DOHH2 (cell line): ENCODE measurements around the gene GALNT9.

Experiments used
- H3F3A ChIP-seq: fragments of 200-600 bp; sonication (generic), shearing (Covaris generic); 2 replicates; pipeline ENCODE4 v1.6.0; 2016; ENCODE audit warnings: antibody characterized with exemption, mild to moderate bottlenecking; ENCODE audit not compliant: control insufficient read depth, insufficient read depth
- H3K27ac ChIP-seq: fragments of 200-600 bp; sonication (generic); 2 replicates; pipeline ENCODE4 v1.5.1; 2014; ENCODE audit warnings: low read depth, mild to moderate bottlenecking, low read length, moderate library complexity
- H3K27me3 ChIP-seq: fragments of 200-600 bp; sonication (generic); 2 replicates; pipeline ENCODE4 v1.6.1; 2014; ENCODE audit warnings: mild to moderate bottlenecking, low read length, mixed read lengths; ENCODE audit not compliant: control insufficient read depth
- H3K36me3 ChIP-seq: fragments of 200-600 bp; sonication (generic); 2 replicates; pipeline ENCODE4 v1.6.1; 2014; ENCODE audit warnings: mild to moderate bottlenecking, low read length, moderate library complexity, mixed read lengths; ENCODE audit not compliant: control insufficient read depth
- H3K4me1 ChIP-seq: fragments of 200-600 bp; sonication (generic); 2 replicates; pipeline ENCODE4 v1.6.1; 2014; ENCODE audit warnings: mild to moderate bottlenecking, low read length, mixed read lengths; ENCODE audit not compliant: control insufficient read depth
- H3K4me2 ChIP-seq: fragments of 200-600 bp; sonication (generic); 2 replicates; pipeline ENCODE4 v1.6.0; 2014; ENCODE audit warnings: mild to moderate bottlenecking, low read length, moderate library complexity
- H3K4me3 ChIP-seq: fragments of 200-600 bp; sonication (generic); 2 replicates; pipeline ENCODE4 v1.5.1; 2014; ENCODE audit warnings: mild to moderate bottlenecking, low read length, mixed read lengths
- H3K79me2 ChIP-seq: fragments of 200-600 bp; sonication (generic); 2 replicates; pipeline ENCODE4 v1.6.1; 2014; ENCODE audit warnings: mild to moderate bottlenecking, low read length, mixed read lengths; ENCODE audit not compliant: control insufficient read depth
- H3K9me2 ChIP-seq: fragments of 200-600 bp; sonication (generic); replicated peaks from 2 replicates; pipeline ENCODE4 v1.6.1; 2014; ENCODE audit warnings: mild to moderate bottlenecking, low read length, mixed read lengths; ENCODE audit not compliant: control insufficient read depth
- H3K9me3 ChIP-seq: fragments of 200-600 bp; sonication (generic); 2 replicates; pipeline ENCODE4 v1.6.1; 2014; ENCODE audit warnings: antibody characterized with exemption, low read length, mixed read lengths; ENCODE audit not compliant: control insufficient read depth, insufficient read depth
- H4K20me1 ChIP-seq: fragments of 200-600 bp; sonication (generic); 2 replicates; pipeline ENCODE4 v1.6.0; 2014; ENCODE audit warnings: low read depth, mild to moderate bottlenecking, antibody characterized with exemption, low read length, moderate library complexity; ENCODE audit not compliant: control insufficient read depth, insufficient read depth
- CTCF ChIP-seq: fragments of 200-600 bp; sonication (generic); IDR thresholded peaks from one replicate; pipeline ENCODE4 v1.5.1; 2014; ENCODE audit warnings: antibody characterized with exemption, mild to moderate bottlenecking, low read depth, low read length; ENCODE audit not compliant: poor library complexity, severe bottlenecking
- EZH2phosphoT487 ChIP-seq: fragments of 200-600 bp; sonication (generic); IDR thresholded peaks from 2 replicates; pipeline ENCODE4 v1.6.1; 2017; ENCODE audit warnings: borderline replicate concordance, mild to moderate bottlenecking, antibody characterized with exemption, low read length, moderate library complexity, mixed read lengths

GALNT9 gene

GRCh38 chr12:132185705-132186104, 143.7 kb downstream of the GALNT9 start:
- no peaks in the 10 kb centered on the region for H4K20me1 ChIP-seq
- no peaks in the 10 kb centered on the region for H3K9me3 ChIP-seq
- H3K79me2 ChIP-seq: no peaks in the 10 kb centered on the region
- no peaks in the 10 kb centered on the region for H3K9me2 ChIP-seq
- H3F3A ChIP-seq: no peaks in the 10 kb centered on the region
- no peak overlapping the region for H3K4me3 ChIP-seq
- no peak overlapping the region for H3K4me2 ChIP-seq
- peaks cover 21% of the 10 kb centered on the region for H3K27me3 ChIP-seq
- no peaks in the 10 kb centered on the region for H3K36me3 ChIP-seq
- H3K27ac ChIP-seq: no peak overlapping the region
- peaks cover 14% of the 10 kb centered on the region for H3K4me1 ChIP-seq
- no peak for TF ChIP-seq EZH2phosphoT487
- no peak for TF ChIP-seq CTCF

- H3K9me2 ChIP-seq: no peaks in the 10 kb centered on the region
- no peak for TF ChIP-seq CTCF
- TF ChIP-seq EZH2phosphoT487: no peak
- no peaks in the 10 kb centered on the region for H4K20me1 ChIP-seq
- H3K4me3 ChIP-seq: no peak overlapping the region
- no peak overlapping the region for H3K4me2 ChIP-seq
- peaks cover 18% of the 10 kb centered on the region for H3K27me3 ChIP-seq
- peaks cover 9% of the 10 kb centered on the region for H3K4me1 ChIP-seq
- H3F3A ChIP-seq: no peaks in the 10 kb centered on the region
- no peaks in the 10 kb centered on the region for H3K79me2 ChIP-seq
- no peaks in the 10 kb centered on the region for H3K36me3 ChIP-seq
- H3K27ac ChIP-seq: no peak overlapping the region
- no peaks in the 10 kb centered on the region for H3K9me3 ChIP-seq
These were observed 146.6 kb downstream of the GALNT9 start for GRCh38 chr12:132182711-132183365.

GRCh38 chr12:132182206-132182710, 147.1 kb downstream of the GALNT9 start:
- no peaks in the 10 kb centered on the region for H3K9me2 ChIP-seq
- H3K27me3 ChIP-seq: peaks cover 18% of the 10 kb centered on the region
- H3K36me3 ChIP-seq: no peaks in the 10 kb centered on the region
- no peaks in the 10 kb centered on the region for H3K9me3 ChIP-seq
- H4K20me1 ChIP-seq: no peaks in the 10 kb centered on the region
- H3K27ac ChIP-seq: no peak overlapping the region
- H3K4me3 ChIP-seq: no peak overlapping the region
- TF ChIP-seq EZH2phosphoT487 (no peak), CTCF (no peak)
- H3K79me2 ChIP-seq: no peaks in the 10 kb centered on the region
- H3K4me2 ChIP-seq: no peak overlapping the region
- H3K4me1 ChIP-seq: peaks cover 11% of the 10 kb centered on the region
- H3F3A ChIP-seq: no peaks in the 10 kb centered on the region
